ENCODE measurements around the gene PAK6.
A peak's percentile ranks its signal among the peaks of the same experiment; 100 is the strongest.

PAK6 gene

DNA sequence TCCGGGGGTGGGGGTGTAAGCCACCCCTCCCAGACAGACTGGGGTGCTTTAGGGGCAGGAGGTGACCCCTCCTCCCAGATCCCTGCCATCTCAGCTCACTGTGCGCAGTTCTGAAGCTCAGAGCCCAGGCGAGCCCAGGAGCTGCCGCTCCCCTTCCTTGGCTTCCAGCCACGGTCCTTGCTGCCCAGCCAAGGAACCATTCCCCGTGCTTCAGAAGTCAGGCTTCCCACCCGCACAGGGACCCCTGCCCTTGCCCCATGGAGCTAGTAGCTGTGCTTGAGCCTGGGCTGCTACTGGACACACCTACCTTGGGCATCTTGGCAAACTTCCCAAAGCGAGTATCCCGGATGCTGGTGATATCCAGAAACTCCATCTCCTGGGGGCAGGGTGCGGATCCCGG, 64.1 kb downstream of the PAK6 start:
- no peak for DNase-seq (ENCODE audit: extremely low read depth, insufficient read length)
- H3K36me3 ChIP-seq (ENCODE audit: control insufficient read depth, insufficient read depth, low read length) = no peaks in the 10 kb centered on the region; the same call in none of the 2 replicates
- no peaks in the 10 kb centered on the region for H3K27me3 ChIP-seq (replicated peaks; ENCODE audit: control insufficient read depth, insufficient read depth, low read length)
- TF ChIP-seq, protein P1, sequence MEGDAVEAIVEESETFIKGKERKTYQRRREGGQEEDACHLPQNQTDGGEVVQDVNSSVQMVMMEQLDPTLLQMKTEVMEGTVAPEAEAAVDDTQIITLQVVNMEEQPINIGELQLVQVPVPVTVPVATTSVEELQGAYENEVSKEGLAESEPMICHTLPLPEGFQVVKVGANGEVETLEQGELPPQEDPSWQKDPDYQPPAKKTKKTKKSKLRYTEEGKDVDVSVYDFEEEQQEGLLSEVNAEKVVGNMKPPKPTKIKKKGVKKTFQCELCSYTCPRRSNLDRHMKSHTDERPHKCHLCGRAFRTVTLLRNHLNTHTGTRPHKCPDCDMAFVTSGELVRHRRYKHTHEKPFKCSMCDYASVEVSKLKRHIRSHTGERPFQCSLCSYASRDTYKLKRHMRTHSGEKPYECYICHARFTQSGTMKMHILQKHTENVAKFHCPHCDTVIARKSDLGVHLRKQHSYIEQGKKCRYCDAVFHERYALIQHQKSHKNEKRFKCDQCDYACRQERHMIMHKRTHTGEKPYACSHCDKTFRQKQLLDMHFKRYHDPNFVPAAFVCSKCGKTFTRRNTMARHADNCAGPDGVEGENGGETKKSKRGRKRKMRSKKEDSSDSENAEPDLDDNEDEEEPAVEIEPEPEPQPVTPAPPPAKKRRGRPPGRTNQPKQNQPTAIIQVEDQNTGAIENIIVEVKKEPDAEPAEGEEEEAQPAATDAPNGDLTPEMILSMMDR (IDR thresholded peaks at IDR 0.05; ENCODE audit: insufficient read depth, low read length, poor library complexity, severe bottlenecking) = no peak
- H3K4me3 ChIP-seq (replicated peaks; ENCODE audit: low read depth, low read length) = no peak overlapping the region

DNA sequence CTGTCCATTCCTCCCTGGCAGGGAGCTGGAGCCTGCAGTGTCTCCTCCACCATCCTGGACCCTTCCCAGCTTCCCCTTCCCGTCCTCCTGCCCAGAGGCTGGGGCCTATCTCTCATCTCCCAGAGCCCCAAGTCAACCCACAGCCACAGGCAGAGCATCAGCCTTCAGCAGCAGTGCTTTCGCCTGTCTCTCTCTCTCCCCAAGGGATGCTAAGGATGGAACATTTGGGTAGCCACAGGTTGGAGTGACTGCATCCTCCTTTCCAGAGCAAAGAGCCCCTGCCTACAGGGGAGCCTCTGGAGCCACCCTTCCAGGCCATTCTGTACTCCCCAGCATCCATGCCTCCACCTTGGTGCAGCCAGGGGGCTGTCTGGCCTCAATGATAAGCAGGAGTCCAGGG, 64.7 kb downstream of the PAK6 start:
- Histone ChIP-seq H3K27me3 (replicated peaks; ENCODE audit: control insufficient read depth, insufficient read depth, low read length) (no peaks in the 10 kb centered on the region), H3K36me3 (ENCODE audit: control insufficient read depth, insufficient read depth, low read length) (no peaks in the 10 kb centered on the region; the same call in none of the 2 replicates), H3K4me3 (replicated peaks; ENCODE audit: low read depth, low read length) (no peak overlapping the region)
- DNase-seq (ENCODE audit: extremely low read depth, insufficient read length) = no peak
- TF ChIP-seq, protein P1 (IDR thresholded peaks at IDR 0.05; ENCODE audit: insufficient read depth, low read length, poor library complexity, severe bottlenecking) = no peak

DNA sequence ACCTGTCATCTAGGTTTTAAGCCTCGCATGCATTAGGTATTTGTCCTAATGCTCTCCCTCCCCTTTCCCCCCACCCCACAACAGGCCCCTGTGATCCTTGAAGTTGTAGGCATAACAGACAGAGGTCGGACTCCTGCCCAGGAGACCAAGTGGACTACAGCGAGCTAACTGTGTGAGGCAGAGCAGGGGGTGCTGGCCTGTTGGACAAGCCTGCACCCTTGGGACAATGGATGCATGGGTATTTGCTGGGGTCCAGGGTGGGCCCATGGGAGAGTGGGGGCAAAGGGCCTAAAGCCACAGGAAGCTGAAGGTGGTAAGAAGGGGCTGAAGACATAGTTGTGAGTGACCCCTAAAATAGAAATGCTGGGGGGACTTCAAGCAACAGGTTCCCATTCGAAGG, 66.4 kb downstream of the PAK6 start:
- H3K36me3 ChIP-seq (ENCODE audit: control insufficient read depth, insufficient read depth, low read length) = no peaks in the 10 kb centered on the region; the same call in 1 of the 2 replicates
- no peak overlapping the region for H3K4me3 ChIP-seq (replicated peaks; ENCODE audit: low read depth, low read length)
- H3K27me3 ChIP-seq (replicated peaks; ENCODE audit: control insufficient read depth, insufficient read depth, low read length) = no peaks in the 10 kb centered on the region
- no peak for DNase-seq (ENCODE audit: extremely low read depth, insufficient read length)
- TF ChIP-seq, protein P1 (IDR thresholded peaks at IDR 0.05; ENCODE audit: insufficient read depth, low read length, poor library complexity, severe bottlenecking) = no peak

DNA sequence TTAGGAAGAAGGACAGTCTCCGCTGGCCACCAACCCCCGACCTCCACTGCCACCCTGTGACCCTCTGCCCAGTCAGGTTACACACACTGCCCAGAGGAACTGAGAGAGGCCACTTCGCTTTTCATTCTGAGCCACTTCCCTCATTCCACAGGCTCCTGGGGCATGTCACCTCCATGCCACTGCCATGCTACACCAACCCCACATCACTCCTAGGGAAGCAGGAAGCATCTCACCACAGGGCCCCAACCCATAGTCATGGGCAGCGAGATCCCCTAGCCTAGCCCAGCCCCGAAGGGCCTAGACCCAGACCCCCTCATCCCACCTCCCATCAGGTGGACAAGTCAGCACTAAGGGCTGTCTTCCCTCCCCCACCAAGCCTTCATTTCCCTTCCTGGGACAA, 67.5 kb downstream of the PAK6 start:
- TF ChIP-seq, protein P1 (IDR thresholded peaks at IDR 0.05; ENCODE audit: insufficient read depth, low read length, poor library complexity, severe bottlenecking) = no peak
- Histone ChIP-seq H3K36me3 (ENCODE audit: control insufficient read depth, insufficient read depth, low read length) (no peaks in the 10 kb centered on the region; the same call in 1 of the 2 replicates), H3K4me3 (replicated peaks; ENCODE audit: low read depth, low read length) (no peak overlapping the region; the same call in 1 of the 2 replicates), H3K27me3 (replicated peaks; ENCODE audit: control insufficient read depth, insufficient read depth, low read length) (no peaks in the 10 kb centered on the region)
- DNase-seq (ENCODE audit: extremely low read depth, insufficient read length) = no peak

DNA sequence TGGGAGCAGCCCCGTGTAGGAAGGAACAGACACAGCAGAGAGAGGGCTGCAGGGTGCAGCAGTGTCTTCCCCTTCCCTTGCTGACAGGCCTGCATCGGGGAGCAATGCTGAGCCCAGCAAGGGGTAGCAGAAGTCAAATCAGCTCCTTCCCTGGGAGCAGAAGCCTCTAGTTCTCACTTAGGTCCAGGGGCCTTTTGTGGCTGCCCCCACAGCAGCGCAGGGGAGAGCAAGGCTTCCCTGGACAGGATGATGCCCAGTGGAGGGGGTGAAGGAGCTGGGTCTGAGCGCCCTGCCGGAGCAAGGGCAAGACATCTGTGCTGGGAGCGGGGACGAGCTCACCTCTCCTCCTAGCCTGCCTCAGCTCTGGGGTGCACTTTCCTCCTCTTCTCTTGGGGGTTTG, 68.0 kb downstream of the PAK6 start:
- peak overlapping the region; percentile 71 for H3K4me3 ChIP-seq (replicated peaks; ENCODE audit: low read depth, low read length)
- H3K27me3 ChIP-seq (replicated peaks; ENCODE audit: control insufficient read depth, insufficient read depth, low read length) = no peaks in the 10 kb centered on the region
- H3K36me3 ChIP-seq (ENCODE audit: control insufficient read depth, insufficient read depth, low read length) = no peaks in the 10 kb centered on the region; the same call in 1 of the 2 replicates
- TF ChIP-seq, protein P1 (IDR thresholded peaks at IDR 0.05; ENCODE audit: insufficient read depth, low read length, poor library complexity, severe bottlenecking) = no peak
- no peak for DNase-seq (ENCODE audit: extremely low read depth, insufficient read length)

All from GM06990 (cell line).